ENCODE results near the gene ELOVL7. TPM values are rescaled to one million over a fixed set of nuclear protein-coding genes. Genes with fewer than 3 reads are reported as not detected.
"Not testable (repeated sequence)": the region's sequence is repeated elsewhere in the genome, so short reads cannot be mapped to it uniquely, and the experiment has no call there.

The ELOVL7 gene
- total RNA-seq, 1 donor from 2014 or later, result 8.7 TPM

DNA sequence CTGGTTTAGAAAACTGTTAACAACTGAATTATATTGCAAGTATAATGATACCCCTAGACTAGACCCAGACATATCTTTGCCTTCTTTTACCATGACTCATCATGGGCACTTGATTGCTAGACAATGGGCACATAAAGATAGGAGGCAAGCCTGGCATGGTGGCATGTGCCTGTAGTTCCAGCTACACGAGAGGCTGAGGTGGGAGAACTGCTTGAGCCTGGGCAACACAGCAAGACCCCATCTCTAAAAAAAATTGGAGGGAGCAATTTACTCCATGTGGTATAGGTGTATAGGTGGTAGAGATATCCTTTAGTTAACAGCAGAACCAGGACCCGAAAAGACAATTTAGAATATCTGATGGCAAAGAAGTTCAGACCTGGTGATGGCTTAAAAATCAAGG is 51.6 kb downstream of the ELOVL7 start:
- no peak for DNase-seq

- DNase-seq, result no peak
These were observed 54.5 kb downstream of the ELOVL7 start for GRCh38 chr5:60789551-60789950.

DNA sequence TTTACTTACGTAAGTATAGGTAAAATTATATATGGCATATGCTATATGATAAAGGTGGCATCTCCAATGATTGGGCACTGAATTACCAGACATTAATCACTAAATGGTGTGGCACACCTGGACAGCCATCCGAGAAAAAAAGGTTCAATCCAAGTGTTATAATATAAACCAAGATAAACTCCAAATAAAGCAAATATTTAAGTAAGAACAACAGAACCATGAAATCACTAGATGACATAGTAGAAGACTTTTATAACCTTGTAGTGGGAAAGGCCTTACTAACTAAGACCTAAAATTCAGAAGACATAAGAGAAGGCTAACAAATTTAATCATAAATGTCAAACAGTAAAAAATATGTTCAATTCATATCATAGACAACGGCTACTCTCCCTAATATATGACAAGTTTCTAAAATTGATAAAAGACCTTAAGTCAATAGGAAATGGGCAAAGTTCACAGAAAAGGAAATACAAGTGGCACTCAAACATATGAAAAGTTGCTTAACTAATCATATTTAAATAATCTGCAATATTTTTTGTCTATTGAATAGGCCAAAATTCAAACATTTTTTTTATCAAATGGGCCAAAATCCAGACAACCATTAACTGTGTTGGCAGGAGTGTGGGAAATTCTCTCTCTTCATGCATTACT is 55.1 kb downstream of the ELOVL7 start:
- DNase-seq, result no peak

GRCh38 chr5:60779466-60779865 is 64.6 kb downstream of the ELOVL7 start:
- no peak for DNase-seq

DNA sequence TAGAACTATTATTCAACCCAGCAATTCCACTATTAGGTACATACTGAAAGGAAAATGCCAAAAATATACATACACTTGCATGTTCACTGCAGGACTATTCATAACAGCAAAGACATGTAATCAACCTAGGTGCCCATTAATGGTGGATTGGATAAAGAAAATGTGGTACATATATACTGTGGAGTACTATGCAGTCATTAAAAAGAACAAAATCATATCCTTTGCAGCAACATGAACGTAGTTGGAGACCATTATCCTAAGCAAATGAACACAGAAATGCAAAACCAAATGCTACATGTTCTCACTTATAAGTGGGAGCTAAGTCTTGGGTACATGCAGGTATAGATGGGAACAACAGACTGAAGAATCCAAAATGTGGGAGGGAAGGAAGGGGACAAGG is 67.7 kb downstream of the ELOVL7 start:
- DNase-seq, result no peak

GRCh38 chr5:60765019-60765709 is 78.9 kb downstream of the ELOVL7 start:
- no peak for DNase-seq

- no peak for DNase-seq
These were observed 81.0 kb downstream of the ELOVL7 start for GRCh38 chr5:60763061-60763460.

GRCh38 chr5:60754495-60754894 is 89.6 kb downstream of the ELOVL7 start:
- no peak for DNase-seq

DNA sequence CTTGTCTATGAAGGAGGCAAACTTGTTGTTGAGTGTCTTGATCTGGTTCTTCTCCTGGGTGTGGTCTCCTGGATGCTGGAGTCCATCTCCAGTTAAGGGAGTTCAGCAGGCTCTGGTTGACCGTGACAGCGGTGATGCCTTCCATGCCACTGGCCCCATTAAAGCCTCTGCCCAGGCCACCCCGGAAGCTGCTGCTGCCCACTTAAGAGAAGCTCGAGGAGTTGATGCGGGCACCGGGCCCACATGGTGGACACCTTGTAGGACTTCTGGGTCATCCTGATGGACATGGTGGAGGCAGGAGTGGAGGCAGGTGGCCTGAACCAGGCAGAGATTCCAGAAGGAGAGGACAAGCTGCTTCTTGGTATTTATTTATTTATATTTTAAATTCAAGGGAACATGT is 99.4 kb downstream of the ELOVL7 start:
- DNase-seq, result no peak

- no peak for DNase-seq
These were observed 100.4 kb downstream of the ELOVL7 start for GRCh38 chr5:60743511-60744314.

DNA sequence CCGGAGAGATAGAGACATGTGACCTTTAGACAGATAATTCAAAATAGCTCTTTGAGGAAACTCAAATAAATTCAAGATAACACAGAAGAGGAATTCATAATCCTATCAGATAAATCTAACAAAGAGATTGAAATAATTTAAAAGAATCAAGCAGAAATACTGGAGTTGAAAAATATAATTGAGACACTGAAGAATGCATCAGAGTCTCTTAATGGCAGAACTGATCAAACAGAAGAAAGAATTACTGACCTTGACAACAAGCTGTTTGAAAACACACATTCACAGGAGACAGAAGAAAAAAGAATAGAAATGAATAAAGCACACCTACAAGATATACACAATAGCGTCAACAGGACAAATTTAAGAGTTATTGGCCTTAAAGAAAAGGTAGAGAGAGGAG is 103.7 kb downstream of the ELOVL7 start:
- no peak for DNase-seq

DNA sequence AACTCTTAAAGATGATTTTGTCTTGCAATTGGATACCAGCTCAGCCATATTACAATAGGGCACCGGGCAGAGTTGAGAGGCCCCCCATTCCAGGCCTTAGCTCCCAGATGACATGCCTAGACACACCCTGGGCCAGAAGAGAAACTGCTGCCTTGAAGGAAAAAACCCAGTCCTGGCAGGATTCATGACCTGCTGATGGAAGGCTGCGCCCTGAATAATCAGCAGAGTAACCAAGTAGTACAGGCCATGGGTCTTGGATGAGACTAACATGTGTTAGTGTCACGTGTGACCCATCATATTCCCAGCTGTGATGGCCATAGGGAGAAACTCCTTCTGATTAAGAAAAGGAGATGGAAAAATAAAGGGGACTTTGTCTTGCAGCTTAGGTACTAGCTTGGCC is 105.1 kb downstream of the ELOVL7 start:
- no peak for DNase-seq

DNA sequence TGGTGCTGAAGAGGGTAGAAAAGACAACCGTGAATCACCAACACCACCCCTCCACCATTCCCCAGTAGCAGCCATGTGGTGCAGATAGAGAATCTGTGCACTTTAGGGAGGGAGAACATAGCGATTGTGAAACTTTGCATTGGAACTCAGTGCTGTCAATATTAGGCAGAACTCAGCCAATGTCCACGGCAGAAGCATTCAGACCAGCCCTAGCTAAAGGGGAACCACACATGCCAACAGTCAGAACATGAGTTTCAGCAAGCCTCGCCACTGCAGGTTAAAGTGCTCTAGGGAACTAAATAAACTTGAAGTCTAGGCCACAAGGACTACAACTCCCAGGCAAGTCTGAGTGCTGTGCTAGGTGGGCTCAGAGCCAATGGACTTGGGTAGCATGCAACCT is 105.6 kb downstream of the ELOVL7 start:
- DNase-seq, result no peak

GRCh38 chr5:60730858-60731257 is 113.2 kb downstream of the ELOVL7 start:
- DNase-seq, result not testable (repeated sequence)

GRCh38 chr5:60727033-60727679 is 116.9 kb downstream of the ELOVL7 start:
- no peak for DNase-seq

GRCh38 chr5:60724126-60724525 is 119.9 kb downstream of the ELOVL7 start:
- DNase-seq, result no peak

DNA sequence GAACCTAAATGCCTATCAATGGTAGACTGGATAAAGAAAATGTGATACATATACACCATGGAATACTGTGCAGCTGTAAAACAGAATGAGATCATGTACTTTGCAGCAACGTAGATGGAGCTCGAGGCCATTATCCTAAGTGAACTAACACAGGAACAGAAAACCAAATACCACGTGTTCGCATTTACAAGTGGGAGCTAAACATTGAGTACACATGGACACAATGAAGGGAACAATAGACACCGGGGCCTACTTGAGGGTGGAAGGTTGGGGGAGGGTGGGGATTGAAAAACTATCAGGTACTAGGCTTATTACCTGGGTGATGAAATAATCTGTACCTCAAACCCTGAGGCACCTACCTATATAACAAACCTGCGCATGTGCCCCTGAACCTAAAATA is 121.7 kb downstream of the ELOVL7 start:
- no peak for DNase-seq

DNA sequence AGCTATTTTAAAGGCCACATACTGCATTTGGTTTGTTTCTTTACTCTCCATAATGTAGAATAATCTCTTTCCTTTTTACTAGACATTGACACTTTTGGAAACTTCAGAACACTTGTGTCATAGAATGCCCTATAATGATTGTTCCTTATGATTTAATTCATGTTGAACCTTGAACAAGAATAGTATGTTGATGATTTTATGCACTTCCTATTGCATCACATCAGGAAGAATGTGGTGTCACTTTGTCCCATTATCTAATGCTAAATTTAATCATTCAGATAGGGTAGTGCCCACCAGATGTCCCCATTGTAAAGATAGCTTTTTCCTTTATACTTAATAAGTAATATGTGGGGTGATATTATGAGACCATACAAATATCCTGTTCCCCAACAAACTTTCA is 124.7 kb downstream of the ELOVL7 start:
- DNase-seq, result no peak

- no peak for DNase-seq
These were observed 125.7 kb downstream of the ELOVL7 start for GRCh38 chr5:60718166-60718892.

- not testable (repeated sequence) for DNase-seq
These were observed 128.7 kb downstream of the ELOVL7 start for GRCh38 chr5:60715201-60715928.

DNA sequence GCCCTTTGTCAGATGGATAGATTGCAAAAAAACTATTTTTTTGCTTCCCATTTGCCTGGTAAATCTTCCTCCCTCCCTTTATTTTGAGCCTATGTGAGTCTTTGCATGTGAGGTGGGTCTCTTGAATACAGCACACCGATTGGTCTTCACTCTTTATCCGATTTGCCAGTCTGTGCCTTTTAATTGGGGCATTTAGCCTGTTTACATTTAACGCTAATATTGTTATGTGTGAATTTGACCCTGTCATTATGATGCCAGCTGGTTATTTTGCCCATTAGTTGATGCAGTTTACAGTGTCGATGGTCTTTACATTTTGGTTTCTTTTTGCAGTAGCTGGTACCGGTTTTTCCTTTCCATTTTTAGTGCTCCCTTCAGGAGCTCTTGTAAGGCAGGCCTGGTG is 131.1 kb downstream of the ELOVL7 start:
- DNase-seq, result no peak
